Measurements from ENCODE around the gene ZNF197. TPM values are rescaled to one million over a fixed set of nuclear protein-coding genes. Genes with fewer than 3 reads are reported as not detected.

Gene ZNF197
- total RNA-seq, 4 donors from 2014 or later = 20.1 to 27.5 (median 21.6) TPM

- TF ChIP-seq CTCF (IDR thresholded peaks at IDR 0.05) (no peak), EP300 (IDR thresholded peaks at IDR 0.05) (no peak), POLR2A (IDR thresholded peaks at IDR 0.05) (no peak)
- Histone ChIP-seq H3K4me1 (peaks cover 0 to 15% (median 0%) of the 10 kb centered on the region in 4 donors), H3K27me3 (peaks cover 0 to 12% of the 10 kb centered on the region in 2 donors), H3K9me3 (peaks cover 0 to 19% (median 1%) of the 10 kb centered on the region in 4 donors), H3K4me3 (no peak overlapping the region), H3K27ac (no peak overlapping the region), H3K36me3 (peaks cover 0 to 18% (median 0%) of the 10 kb centered on the region in 3 donors)
- no peak for DNase-seq (ENCODE audit: low spot score in 2 of 2)
- 62 to 64% methylated on average over 1 of the region's 1 CpG for WGBS, 2 donors
Measured at GRCh38 chr3:44687898-44688297, 63.1 kb downstream of the ZNF197 start.

Other genes with a start within 250 kb of the ZNF197 start
- 10 to 100 TPM in 3 of 4 donors, 1 to 10 TPM in 1; 9.6 to 15.7 (median 13.6) TPM for gene ZNF445, start 147.4 kb upstream of the ZNF197 start, total RNA-seq
- 10 to 100 TPM in 3 of 4 donors, 1 to 10 TPM in 1; 6.5 to 11.1 (median 10.3) TPM for gene ZKSCAN7, start 69.8 kb upstream of the ZNF197 start, total RNA-seq
- 1 to 10 TPM; 2.2 to 4.8 (median 3.5) TPM for gene ZNF660, start 40.1 kb upstream of the ZNF197 start, total RNA-seq
- gene ZNF35, start 23.7 kb downstream of the ZNF197 start, total RNA-seq = 10 to 100 TPM; 11.9 to 25.1 (median 16.5) TPM
- gene ZNF502, start 87.6 kb downstream of the ZNF197 start, total RNA-seq = 1 to 10 TPM; 3.7 to 8.1 (median 6.1) TPM
- gene ZNF501, start 104.6 kb downstream of the ZNF197 start, total RNA-seq = 1 to 10 TPM; 4.2 to 8.3 (median 6.5) TPM
- gene KIAA1143, start 136.6 kb downstream of the ZNF197 start, total RNA-seq = 10 to 100 TPM; 20.7 to 27.4 (median 25.9) TPM
- under 1 TPM; 0.60 to 0.87 (median 0.71) TPM for gene KIF15, start 136.8 kb downstream of the ZNF197 start, total RNA-seq
- 10 to 100 TPM; 20.7 to 40.4 (median 32.6) TPM for gene TMEM42, start 236.9 kb downstream of the ZNF197 start, total RNA-seq
- gene TGM4, start 249.6 kb downstream of the ZNF197 start, total RNA-seq = not detected

Data from tibial nerve (tissue), 4 donors.